ENCODE measurements around the gene TRIM51G. TPM values are rescaled to one million over a fixed set of nuclear protein-coding genes. Genes with fewer than 3 reads are reported as not detected.
"Not testable (repeated sequence)": the region's sequence is repeated elsewhere in the genome, so short reads cannot be mapped to it uniquely, and the experiment has no call there.

The TRIM51G gene
- not detected for polyA plus RNA-seq

GRCh38 chr11:48983785-48984184, at the start of gene TRIM51G:
TSS of gene TRIM51G (minus strand) at chr11:48983885. CDS start at chr11:48981695, 2,190 bp downstream.
- not testable (repeated sequence) for H3K27ac ChIP-seq (ENCODE audit: low read depth in 2 of 2, low read length in 1 of 2); H3K36me3 ChIP-seq (ENCODE audit: control insufficient read depth in 2 of 2, insufficient read depth in 2 of 2, low read length in 1 of 2); H3K4me3 ChIP-seq (ENCODE audit: low read depth in 1 of 2, low read length in 2 of 2); H3K9me3 ChIP-seq (ENCODE audit: control insufficient read depth in 2 of 2, insufficient read depth in 1 of 2, low read depth in 1 of 2, low read length in 1 of 2); H3K27me3 ChIP-seq (ENCODE audit: control insufficient read depth in 1 of 2, insufficient read depth in 2 of 2, low read length in 2 of 2); H3K4me1 ChIP-seq (ENCODE audit: control insufficient read depth in 2 of 2, insufficient read depth in 2 of 2, low read length in 1 of 2)

- H3K4me1 ChIP-seq (ENCODE audit: control insufficient read depth in 2 of 2, insufficient read depth in 2 of 2, low read length in 1 of 2); H3K9me3 ChIP-seq (ENCODE audit: control insufficient read depth in 2 of 2, insufficient read depth in 1 of 2, low read depth in 1 of 2, low read length in 1 of 2); H3K27ac ChIP-seq (ENCODE audit: low read depth in 2 of 2, low read length in 1 of 2); H3K4me3 ChIP-seq (ENCODE audit: low read depth in 1 of 2, low read length in 2 of 2); H3K27me3 ChIP-seq (ENCODE audit: control insufficient read depth in 1 of 2, insufficient read depth in 2 of 2, low read length in 2 of 2); H3K36me3 ChIP-seq (ENCODE audit: control insufficient read depth in 2 of 2, insufficient read depth in 2 of 2, low read length in 1 of 2): not testable (repeated sequence)
- 26 to 29% methylated on average over 2 of the region's 2 CpGs for WGBS, 2 donors
Measured at GRCh38 chr11:49028523-49028922, 44.8 kb upstream of the TRIM51G start, which contains the start of gene TRIM49B. TSS of gene TRIM49B (plus strand) at chr11:49028823. CDS start at chr11:49031600, 2,777 bp downstream.

- H3K4me1 ChIP-seq (ENCODE audit: control insufficient read depth in 2 of 2, insufficient read depth in 2 of 2, low read length in 1 of 2); H3K27me3 ChIP-seq (ENCODE audit: control insufficient read depth in 1 of 2, insufficient read depth in 2 of 2, low read length in 2 of 2); H3K9me3 ChIP-seq (ENCODE audit: control insufficient read depth in 2 of 2, insufficient read depth in 1 of 2, low read depth in 1 of 2, low read length in 1 of 2); H3K27ac ChIP-seq (ENCODE audit: low read depth in 2 of 2, low read length in 1 of 2); H3K36me3 ChIP-seq (ENCODE audit: control insufficient read depth in 2 of 2, insufficient read depth in 2 of 2, low read length in 1 of 2); H3K4me3 ChIP-seq (ENCODE audit: low read depth in 1 of 2, low read length in 2 of 2): not testable (repeated sequence)
- 94 to 96% methylated on average over 25 of the region's 25 CpGs for WGBS, 2 donors
Measured at GRCh38 chr11:48968592-48968991, 15.1 kb downstream of the TRIM51G start.

GRCh38 chr11:48955315-48956049, 28.2 kb downstream of the TRIM51G start:
- not testable (repeated sequence) for H3K36me3 ChIP-seq (ENCODE audit: control insufficient read depth in 2 of 2, insufficient read depth in 2 of 2, low read length in 1 of 2); H3K4me1 ChIP-seq (ENCODE audit: control insufficient read depth in 2 of 2, insufficient read depth in 2 of 2, low read length in 1 of 2); H3K27me3 ChIP-seq (ENCODE audit: control insufficient read depth in 1 of 2, insufficient read depth in 2 of 2, low read length in 2 of 2); H3K9me3 ChIP-seq (ENCODE audit: control insufficient read depth in 2 of 2, insufficient read depth in 1 of 2, low read depth in 1 of 2, low read length in 1 of 2); H3K4me3 ChIP-seq (ENCODE audit: low read depth in 1 of 2, low read length in 2 of 2); H3K27ac ChIP-seq (ENCODE audit: low read depth in 2 of 2, low read length in 1 of 2)
- WGBS, 2 donors = 89% methylated on average over 29 to 35 of the region's 35 CpGs

GRCh38 chr11:48945796-48946195, 37.9 kb downstream of the TRIM51G start:
- not testable (repeated sequence) for H3K9me3 ChIP-seq (ENCODE audit: control insufficient read depth in 2 of 2, insufficient read depth in 1 of 2, low read depth in 1 of 2, low read length in 1 of 2); H3K4me3 ChIP-seq (ENCODE audit: low read depth in 1 of 2, low read length in 2 of 2); H3K4me1 ChIP-seq (ENCODE audit: control insufficient read depth in 2 of 2, insufficient read depth in 2 of 2, low read length in 1 of 2); H3K36me3 ChIP-seq (ENCODE audit: control insufficient read depth in 2 of 2, insufficient read depth in 2 of 2, low read length in 1 of 2); H3K27me3 ChIP-seq (ENCODE audit: control insufficient read depth in 1 of 2, insufficient read depth in 2 of 2, low read length in 2 of 2); H3K27ac ChIP-seq (ENCODE audit: low read depth in 2 of 2, low read length in 1 of 2)
- WGBS, 2 donors = 76 to 84% methylated on average over 7 of the region's 7 CpGs

Other genes starting within 250 kb of the TRIM51G start
- gene TRIM49B, start 44.9 kb upstream of the TRIM51G start, polyA plus RNA-seq = not detected
- not detected for gene TRIM64C, start 75.2 kb upstream of the TRIM51G start, polyA plus RNA-seq
- gene FOLH1, start 224.7 kb upstream of the TRIM51G start, polyA plus RNA-seq = under 1 TPM; 0.65 to 0.86 TPM

Measured in esophagus (tissue), 2 donors.